ENCODE results near the gene AFF3. TPM values are rescaled to one million over a fixed set of nuclear protein-coding genes. Genes with fewer than 3 reads are reported as not detected.

AFF3 gene
- total and polyA plus RNA-seq, 7 donors = 0.46 to 25.0 (median 18.6) TPM

DNA sequence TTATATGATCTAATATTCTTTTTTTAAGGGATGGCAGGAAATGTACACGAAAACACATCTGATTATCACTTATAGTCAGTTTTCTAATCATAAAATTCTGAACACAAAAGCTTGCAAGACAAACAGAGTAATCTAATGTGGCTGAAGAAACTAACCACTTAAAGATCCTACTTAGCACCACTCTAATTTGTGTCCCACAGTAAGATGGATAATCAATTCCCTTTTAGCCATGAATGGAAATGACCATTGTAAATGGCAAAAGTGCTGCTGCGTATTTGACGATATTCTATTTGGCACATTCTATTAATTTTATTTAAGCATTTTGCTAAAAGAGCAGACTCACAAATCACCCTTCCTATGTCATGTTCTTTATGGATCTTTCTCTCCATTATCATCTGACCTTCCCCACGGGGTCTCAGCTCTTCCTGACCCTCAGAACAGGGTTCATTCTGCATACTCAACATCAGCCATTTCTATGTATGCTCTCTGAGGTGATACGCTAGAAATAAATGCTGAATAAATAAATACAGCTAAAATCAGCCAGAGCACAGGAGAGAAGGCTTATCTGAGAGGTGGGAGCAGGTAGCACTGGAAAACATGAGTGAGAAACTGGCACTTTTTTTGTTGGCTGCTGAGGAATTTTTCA lies 295.8 kb downstream of the AFF3 start:
- 79 to 91% methylated on average over 5 of the region's 5 CpGs for WGBS, 2 donors
- no peak overlapping the region for H3K27ac ChIP-seq
- intact Hi-C loops (cut with DNase I) = no loop called here

DNA sequence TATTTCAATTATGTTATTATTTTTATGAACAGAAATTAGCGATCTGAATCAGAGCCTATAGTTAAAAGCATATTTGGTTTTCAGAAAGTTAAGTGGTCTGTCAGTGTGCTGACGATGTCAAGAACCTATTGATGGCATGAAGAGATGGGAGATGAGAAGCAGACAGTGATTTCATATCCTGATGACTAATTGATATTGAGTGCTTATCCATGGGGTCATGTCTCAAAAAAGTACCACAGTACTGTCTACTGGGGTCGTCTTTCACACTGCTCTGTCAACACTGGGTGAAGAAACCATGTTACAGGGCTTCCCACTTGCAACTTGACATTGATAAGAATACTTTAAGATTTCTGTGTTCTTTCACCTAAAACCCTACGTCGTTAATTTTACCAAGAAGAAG lies 297.1 kb downstream of the AFF3 start:
- Histone ChIP-seq H3K27ac (no peak overlapping the region), H3K36me3 (no peaks in the 10 kb centered on the region), H3K9me3 (no peaks in the 10 kb centered on the region), H3K27me3 (no peaks in the 10 kb centered on the region), H3K4me3 (no peak overlapping the region), H3K4me1 (no peaks in the 10 kb centered on the region)
- TF ChIP-seq EP300 (IDR thresholded peaks at IDR 0.05) = no peak
- TF ChIP-seq, protein P1, sequence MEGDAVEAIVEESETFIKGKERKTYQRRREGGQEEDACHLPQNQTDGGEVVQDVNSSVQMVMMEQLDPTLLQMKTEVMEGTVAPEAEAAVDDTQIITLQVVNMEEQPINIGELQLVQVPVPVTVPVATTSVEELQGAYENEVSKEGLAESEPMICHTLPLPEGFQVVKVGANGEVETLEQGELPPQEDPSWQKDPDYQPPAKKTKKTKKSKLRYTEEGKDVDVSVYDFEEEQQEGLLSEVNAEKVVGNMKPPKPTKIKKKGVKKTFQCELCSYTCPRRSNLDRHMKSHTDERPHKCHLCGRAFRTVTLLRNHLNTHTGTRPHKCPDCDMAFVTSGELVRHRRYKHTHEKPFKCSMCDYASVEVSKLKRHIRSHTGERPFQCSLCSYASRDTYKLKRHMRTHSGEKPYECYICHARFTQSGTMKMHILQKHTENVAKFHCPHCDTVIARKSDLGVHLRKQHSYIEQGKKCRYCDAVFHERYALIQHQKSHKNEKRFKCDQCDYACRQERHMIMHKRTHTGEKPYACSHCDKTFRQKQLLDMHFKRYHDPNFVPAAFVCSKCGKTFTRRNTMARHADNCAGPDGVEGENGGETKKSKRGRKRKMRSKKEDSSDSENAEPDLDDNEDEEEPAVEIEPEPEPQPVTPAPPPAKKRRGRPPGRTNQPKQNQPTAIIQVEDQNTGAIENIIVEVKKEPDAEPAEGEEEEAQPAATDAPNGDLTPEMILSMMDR (IDR thresholded peaks at IDR 0.05) = no peak
- no peak for TF ChIP-seq POLR2A (IDR thresholded peaks at IDR 0.05)
- no peak for TF ChIP-seq POLR2AphosphoS5 (IDR thresholded peaks at IDR 0.05)
- DNase-seq = no peak
- intact Hi-C loops (cut with DNase I) = no loop called here
- WGBS, 2 donors = 85 to 91% methylated on average over 5 of the region's 5 CpGs

More for the DNA sequence above, 295.8 kb downstream of the AFF3 start:
- Histone ChIP-seq H3K9me3 (no peaks in the 10 kb centered on the region), H3K4me1 (no peaks in the 10 kb centered on the region), H3K4me3 (no peak overlapping the region), H3K27me3 (no peaks in the 10 kb centered on the region), H3K36me3 (no peaks in the 10 kb centered on the region)
- DNase-seq = no peak
- TF ChIP-seq EP300 (IDR thresholded peaks at IDR 0.05) = no peak
- TF ChIP-seq, protein P1 (IDR thresholded peaks at IDR 0.05) = no peak
- TF ChIP-seq POLR2AphosphoS5 (IDR thresholded peaks at IDR 0.05) = no peak
- no peak for TF ChIP-seq POLR2A (IDR thresholded peaks at IDR 0.05)

DNA sequence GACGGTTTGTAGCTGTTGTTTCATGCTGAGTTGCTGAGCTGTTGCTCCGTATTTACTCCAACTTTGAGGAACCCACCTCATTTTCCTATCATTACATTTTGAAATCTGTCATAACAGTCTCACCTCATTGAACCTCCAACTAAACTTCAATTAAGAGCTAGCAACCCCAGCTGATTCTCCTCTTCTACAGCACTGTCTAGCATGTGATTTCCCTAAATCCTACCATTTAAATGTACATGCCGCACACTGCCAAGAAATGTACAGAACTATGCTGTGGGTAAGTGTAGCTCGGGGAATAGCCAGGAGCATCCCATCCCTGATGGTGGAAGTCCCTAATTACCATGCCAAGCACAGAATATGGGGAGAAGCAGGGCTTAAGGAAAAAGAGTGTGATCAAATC lies 299.9 kb downstream of the AFF3 start:
- Histone ChIP-seq H3K36me3 (no peaks in the 10 kb centered on the region), H3K27me3 (no peaks in the 10 kb centered on the region), H3K4me3 (no peak overlapping the region), H3K9me3 (no peaks in the 10 kb centered on the region), H3K27ac (no peak overlapping the region), H3K4me1 (no peaks in the 10 kb centered on the region)
- intact Hi-C loops (cut with DNase I) = no loop called here
- DNase-seq = no peak
- 82% methylated on average over 4 of the region's 4 CpGs for WGBS, 2 donors
- TF ChIP-seq POLR2AphosphoS5 (IDR thresholded peaks at IDR 0.05) (no peak), POLR2A (IDR thresholded peaks at IDR 0.05) (no peak), EP300 (IDR thresholded peaks at IDR 0.05) (no peak)
- TF ChIP-seq, protein P1 (IDR thresholded peaks at IDR 0.05) = no peak

DNA sequence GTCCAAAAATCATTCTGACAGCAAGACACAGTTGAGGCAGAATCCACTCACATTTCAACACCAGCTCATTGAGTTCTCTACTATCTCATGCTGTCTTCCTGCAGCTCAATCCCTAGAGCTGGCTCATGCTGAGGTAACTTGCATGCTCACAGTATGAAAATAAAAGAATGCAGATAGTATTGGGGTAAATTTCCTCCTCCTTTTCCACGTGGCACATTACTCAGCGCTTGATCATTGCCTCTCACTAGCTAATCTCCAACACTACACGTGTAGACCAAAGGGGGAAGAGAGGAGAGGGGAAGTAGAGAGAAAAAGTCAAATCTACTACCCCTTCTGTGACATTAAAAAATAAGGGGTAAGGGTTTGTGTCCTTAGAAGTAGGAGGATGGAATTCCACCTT lies 300.6 kb downstream of the AFF3 start:
- TF ChIP-seq POLR2AphosphoS5 (IDR thresholded peaks at IDR 0.05) = no peak
- no peak for TF ChIP-seq EP300 (IDR thresholded peaks at IDR 0.05)
- no peak for TF ChIP-seq POLR2A (IDR thresholded peaks at IDR 0.05)
- TF ChIP-seq, protein P1 (IDR thresholded peaks at IDR 0.05) = no peak
- no peak overlapping the region for H3K4me3 ChIP-seq
- no peaks in the 10 kb centered on the region for H3K9me3 ChIP-seq
- no peaks in the 10 kb centered on the region for H3K4me1 ChIP-seq
- no peaks in the 10 kb centered on the region for H3K27me3 ChIP-seq
- no peak overlapping the region for H3K27ac ChIP-seq
- WGBS, 2 donors = 65 to 70% methylated on average over 3 of the region's 3 CpGs
- no peak for DNase-seq
- H3K36me3 ChIP-seq = no peaks in the 10 kb centered on the region
- intact Hi-C loops (cut with DNase I) = no loop called here

DNA sequence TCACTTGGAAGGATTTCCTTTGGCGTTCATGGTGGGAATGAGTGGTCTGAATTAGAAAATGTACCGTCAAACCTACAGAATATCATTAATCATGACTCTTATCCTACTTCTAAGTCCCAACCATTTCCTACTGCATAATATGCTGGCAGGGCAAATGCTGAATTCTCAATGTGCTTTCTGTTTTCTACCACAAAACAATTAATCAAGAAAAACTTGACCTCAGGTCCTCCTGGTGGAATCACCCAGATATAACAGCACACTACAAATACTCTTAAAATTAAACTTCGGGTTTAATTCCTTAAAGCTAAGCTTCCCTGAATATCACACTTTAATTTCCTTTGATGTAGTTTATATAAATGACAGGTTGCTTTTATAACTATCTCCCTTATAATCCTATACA lies 301.6 kb downstream of the AFF3 start:
- WGBS, 2 donors = 90 to 91% methylated on average over 3 of the region's 3 CpGs

More for the DNA sequence above, 301.6 kb downstream of the AFF3 start:
- no peaks in the 10 kb centered on the region for H3K4me1 ChIP-seq
- H3K27me3 ChIP-seq = no peaks in the 10 kb centered on the region
- no peak overlapping the region for H3K27ac ChIP-seq
- no peaks in the 10 kb centered on the region for H3K36me3 ChIP-seq
- no peak for DNase-seq
- no peaks in the 10 kb centered on the region for H3K9me3 ChIP-seq
- intact Hi-C loops (cut with DNase I) = no loop called here
- TF ChIP-seq POLR2AphosphoS5 (IDR thresholded peaks at IDR 0.05) (no peak), POLR2A (IDR thresholded peaks at IDR 0.05) (no peak), EP300 (IDR thresholded peaks at IDR 0.05) (no peak)
- TF ChIP-seq, protein P1 (IDR thresholded peaks at IDR 0.05) = no peak
- no peak overlapping the region for H3K4me3 ChIP-seq
